Thyroid gland (tissue), 4 donors: Measurements from ENCODE around the gene ATAD3C. TPM values are rescaled to one million over a fixed set of nuclear protein-coding genes. Genes with fewer than 3 reads are reported as not detected.
A peak's percentile ranks its signal among the peaks of the same experiment; 100 is the strongest.
"Not testable (repeated sequence)": the region's sequence is repeated elsewhere in the genome, so short reads cannot be mapped to it uniquely, and the experiment has no call there.

Experiments
- DNase-seq, 2 donors: peaks; one replicate each; pipeline ENCODE4 v3.0.0-alpha.2; 2019
- H3K27ac ChIP-seq, 3 donors: fragments of 200-600 bp; sonication (generic); 1 replicate in 2 of 3; 2 replicates in 1 of 3; pipeline ENCODE4 v1.5.1; 2016 to 2019; ENCODE audit warnings: mild to moderate bottlenecking in 1 of 3, moderate library complexity in 1 of 3
- H3K27me3 ChIP-seq: fragments of 200-600 bp; sonication (generic); one replicate; pipeline ENCODE4 v1.5.1; 2019
- H3K36me3 ChIP-seq, 2 donors: fragments of 200-600 bp; sonication (generic); one replicate each; pipeline ENCODE4 v1.5.1; 2016 to 2019
- H3K4me1 ChIP-seq, 2 donors: fragments of 200-600 bp; sonication (generic); one replicate each; pipeline ENCODE4 v1.5.1; 2017 to 2019
- H3K4me3 ChIP-seq, 3 donors: fragments of 200-600 bp; sonication (generic); replicated peaks in 1 of 3; 1 replicate in 2 of 3; 2 replicates in 1 of 3; pipeline ENCODE4 v1.5.1; 2016; ENCODE audit warnings: mild to moderate bottlenecking in 1 of 3
- H3K9me3 ChIP-seq: fragments of 200-600 bp; sonication (generic); one replicate; pipeline ENCODE4 v1.5.1; 2017
- CTCF ChIP-seq, 6 experiments: fragments of 200-600 bp in 3 of 6; fragments of 450-650 bp in 3 of 6; sonication (generic) in 3 of 6; IDR thresholded peaks; one replicate each; pipeline ENCODE4 v1.5.1; 2016 to 2019; ENCODE audit warnings: antibody characterized with exemption in 6 of 6, mild to moderate bottlenecking in 2 of 6, inconsistent platforms in 1 of 6, moderate library complexity in 1 of 6
- POLR2A ChIP-seq, 2 donors: fragments of 450-650 bp; IDR thresholded peaks; one replicate each; pipeline ENCODE4 v1.6.1; 2017; ENCODE audit warnings: antibody characterized with exemption in 2 of 2, mild to moderate bottlenecking in 2 of 2, moderate library complexity in 1 of 2
- WGBS, 2 donors: methylation state at CpG; one replicate each; pipeline ENCODE4 v1.1.5; 2017; 5-methylcytosine and 5-hydroxymethylcytosine counted together
- intact Hi-C: fragments of 100-400 bp; cut with DNase I; formaldehyde crosslinking; loops from one replicate; pipeline ENCODE4 v1.15.1; 2023
- total RNA-seq, 4 donors: library from RNA; depleted of rRNA; stranded (reverse); fragments of >200 nt; gene quantifications; one replicate each; pipeline ENCODE4 v1.2.3, GENCODE V29; 2016

ATAD3C gene
- total RNA-seq, 4 donors from 2014 or later: 4.9 to 29.9 (median 15.1) TPM

GRCh38 chr1:1440262-1441001 is 9.1 kb upstream of the ATAD3C start:
- 70 to 75% methylated on average over 19 to 26 of the region's 26 CpGs for WGBS, 2 donors
- Histone ChIP-seq H3K27me3 (no peaks in the 10 kb centered on the region), H3K9me3 (no peaks in the 10 kb centered on the region), H3K4me1 (peaks cover 0 to 18% of the 10 kb centered on the region in 2 donors), H3K27ac (no peak overlapping the region), H3K4me3 (no peak overlapping the region), H3K36me3 (no peaks in the 10 kb centered on the region)
- DNase-seq: no peak
- TF ChIP-seq POLR2A (IDR thresholded peaks at IDR 0.05): no peak
- no peak for TF ChIP-seq CTCF (IDR thresholded peaks at IDR 0.05)
- intact Hi-C loops: loop anchor here (5.0 kb wide), 1 partner anchor 33 kb away; the partner anchor contains the start of gene MRPL20

GRCh38 chr1:1441002-1441888 is 8.2 kb upstream of the ATAD3C start:
- no peaks in the 10 kb centered on the region for H3K9me3 ChIP-seq
- WGBS, 2 donors: 33 to 53% methylated on average over 10 to 12 of the region's 29 CpGs
- no peaks in the 10 kb centered on the region for H3K27me3 ChIP-seq
- peaks cover 0 to 12% of the 10 kb centered on the region in 2 donors for H3K4me1 ChIP-seq
- H3K4me3 ChIP-seq: no peak overlapping the region
- H3K27ac ChIP-seq: no peak overlapping the region
- intact Hi-C loops: loop anchor here (5.0 kb wide), 1 partner anchor 34 kb away; the partner anchor contains the start of gene MRPL20
- no peaks in the 10 kb centered on the region for H3K36me3 ChIP-seq
- TF ChIP-seq POLR2A (IDR thresholded peaks at IDR 0.05) (no peak), CTCF (IDR thresholded peaks at IDR 0.05) (peak; percentile 54 to 86 (median 73))
- DNase-seq: peak; percentile 40 to 42

GRCh38 chr1:1442069-1442770 is 7.3 kb upstream of the ATAD3C start:
- 82 to 85% methylated on average over 25 to 31 of the region's 32 CpGs for WGBS, 2 donors
- intact Hi-C loops: loop anchor here (5.0 kb wide), 1 partner anchor 35 kb away; the partner anchor contains the start of gene MRPL20
- TF ChIP-seq POLR2A (IDR thresholded peaks at IDR 0.05) (no peak), CTCF (IDR thresholded peaks at IDR 0.05) (no peak)

GRCh38 chr1:1446631-1447030 is 2.9 kb upstream of the ATAD3C start:
- not testable (repeated sequence) for DNase-seq

More at GRCh38 chr1:1442069-1442770, 7.3 kb upstream of the ATAD3C start:
- H3K4me1 ChIP-seq: peaks cover 0 to 8% of the 10 kb centered on the region in 2 donors
- no peak for DNase-seq
- no peak overlapping the region for H3K4me3 ChIP-seq
- no peaks in the 10 kb centered on the region for H3K36me3 ChIP-seq
- no peaks in the 10 kb centered on the region for H3K27me3 ChIP-seq
- H3K27ac ChIP-seq: no peak overlapping the region
- no peaks in the 10 kb centered on the region for H3K9me3 ChIP-seq

GRCh38 chr1:1450616-1451015 is 1.1 kb downstream of the ATAD3C start:
- WGBS, 2 donors: 84 to 86% methylated on average over 19 to 22 of the region's 22 CpGs
- DNase-seq, H3K9me3 ChIP-seq, H3K27ac ChIP-seq, intact Hi-C loops, H3K36me3 ChIP-seq, H3K4me1 ChIP-seq, H3K4me3 ChIP-seq, H3K27me3 ChIP-seq: not testable (repeated sequence)

More at GRCh38 chr1:1446631-1447030, 2.9 kb upstream of the ATAD3C start:
- H3K36me3 ChIP-seq, intact Hi-C loops, H3K4me1 ChIP-seq, H3K27ac ChIP-seq, H3K9me3 ChIP-seq, H3K4me3 ChIP-seq, H3K27me3 ChIP-seq: not testable (repeated sequence)
- WGBS, 2 donors: 92 to 95% methylated on average over 19 of the region's 19 CpGs
